HCT116 (cell line): ENCODE results near the gene NFATC1. TPM values are rescaled to one million over a fixed set of nuclear protein-coding genes. Genes with fewer than 3 reads are reported as not detected.

Experiments used
- ATAC-seq: fragments of 200-7000 bp; cut with Tn5 transposase; 2 replicates; pipeline ENCODE4 v1.9.1; 2020; ENCODE audit warnings: mild to moderate bottlenecking, moderate library complexity
- BruUV-seq: library from RNA; stranded (reverse); fragments of 400-500 nt; replicated peaks from 2 replicates; lab custom pipeline; 2021; lab: Mats Ljungman, UMichigan
- CTCF ChIA-PET: fragments of 300-600 bp; sonication (Branson Sonifier 250); formaldehyde crosslinking; loops from one replicate; lab custom pipeline; 2021; ENCODE audit warnings: antibody characterized with exemption; lab: Charles Lee
- POLR2A ChIA-PET: fragments of 300-600, 350-600 bp; sonication (Branson Sonifier 250); formaldehyde crosslinking; loops from one replicate; lab custom pipeline; 2021; ENCODE audit warnings: antibody characterized with exemption; lab: Charles Lee
- RAD21 ChIA-PET, 2 experiments: fragments of 300-600 bp; sonication (Branson Sonifier 250); formaldehyde crosslinking; loops; one replicate each; lab custom pipeline; 2023; ENCODE audit warnings: low total read pairs in 2 of 2; ENCODE audit not compliant: uncharacterized antibody in 2 of 2, unreplicated experiment in 2 of 2, low non-redundant PET in 1 of 2; lab: Charles Lee
- DNase-seq: peaks from one replicate; pipeline ENCODE4 v3.0.0-alpha.2; 2010; ENCODE audit warnings: low read depth, low spot score
- H2AFZ ChIP-seq: fragments of 200-600 bp; shearing (Covaris generic), sonication (generic); 2 replicates; pipeline ENCODE4 v1.6.1; 2017; ENCODE audit warnings: low read depth, mixed run types, mixed read lengths, antibody characterized with exemption, low read length; ENCODE audit not compliant: poor library complexity, severe bottlenecking
- H3K27ac ChIP-seq: 2 replicates; pipeline ENCODE4 v1.5.1; 2012; ENCODE audit warnings: low read depth, low read length
- H3K27me3 ChIP-seq: fragments of 200-600 bp; sonication (generic); 2 replicates; pipeline ENCODE4 v1.6.1; 2016; ENCODE audit warnings: mixed run types, low read length, mixed read lengths; ENCODE audit not compliant: insufficient read depth
- H3K36me3 ChIP-seq, 2 experiments: fragments of 200-500 bp in 1 of 2; fragments of 200-600 bp in 1 of 2; sonication (Bioruptor generic) in 1 of 2; sonication (generic) in 1 of 2; 2 replicates each; pipeline versions ENCODE4 v1.5.1 to v1.6.1; 2014 to 2016; ENCODE audit warnings: low read length in 2 of 2, inconsistent platforms in 1 of 2, mixed read lengths in 1 of 2, mixed run types in 1 of 2; ENCODE audit not compliant: insufficient read depth in 2 of 2, control insufficient read depth in 1 of 2
- H3K4me1 ChIP-seq, 2 experiments: fragments of 200-600 bp in 1 of 2; sonication (generic) in 1 of 2; 2 replicates each; pipeline versions ENCODE4 v1.5.1 to v1.6.1; 2012 to 2017; ENCODE audit warnings: low read length in 2 of 2, inconsistent platforms in 1 of 2, mild to moderate bottlenecking in 1 of 2, mixed read lengths in 1 of 2, mixed run types in 1 of 2, moderate library complexity in 1 of 2; ENCODE audit not compliant: insufficient read depth in 2 of 2, control insufficient read depth in 1 of 2
- H3K4me2 ChIP-seq: fragments of 200-600 bp; sonication (generic); 2 replicates; pipeline ENCODE4 v1.6.1; 2017; ENCODE audit warnings: mixed run types, low read length, mixed read lengths
- H3K4me3 ChIP-seq, 2 experiments: fragments of 200-600 bp in 1 of 2; sonication (generic) in 1 of 2; replicated peaks in 1 of 2; 2 replicates each; pipeline ENCODE4 v1.5.1; 2011 to 2016; ENCODE audit warnings: low read length in 2 of 2, control low read depth in 1 of 2, low read depth in 1 of 2, mild to moderate bottlenecking in 1 of 2, mixed read lengths in 1 of 2, mixed run types in 1 of 2
- H3K79me2 ChIP-seq: fragments of 200-600 bp; sonication (generic); 2 replicates; pipeline ENCODE4 v1.6.1; 2017; ENCODE audit warnings: mild to moderate bottlenecking, mixed run types, low read length, moderate library complexity, mixed read lengths; ENCODE audit not compliant: insufficient read depth
- H3K9ac ChIP-seq: fragments of 200-600 bp; sonication (generic); 2 replicates; pipeline ENCODE4 v1.6.1; 2016; ENCODE audit warnings: low read length, mixed read lengths
- H3K9me2 ChIP-seq: fragments of 200-600 bp; sonication (generic), shearing (Covaris generic); 2 replicates; pipeline ENCODE4 v1.6.1; 2017; ENCODE audit warnings: mixed run types, mild to moderate bottlenecking, moderate library complexity; ENCODE audit not compliant: insufficient read depth
- H3K9me3 ChIP-seq, 2 experiments: fragments of 200-500 bp in 1 of 2; fragments of 200-600 bp in 1 of 2; sonication (Bioruptor generic) in 1 of 2; sonication (generic) in 1 of 2; 2 replicates each; pipeline ENCODE4 v1.6.1; 2014 to 2017; ENCODE audit warnings: low read length in 2 of 2, mixed read lengths in 2 of 2, inconsistent platforms in 1 of 2, low read depth in 1 of 2, mild to moderate bottlenecking in 1 of 2, mixed run types in 1 of 2, moderate library complexity in 1 of 2; ENCODE audit not compliant: control insufficient read depth in 1 of 2, insufficient read depth in 1 of 2
- H4K20me1 ChIP-seq: fragments of 200-600 bp; sonication (generic), shearing (Covaris generic); 2 replicates; pipeline ENCODE4 v1.6.1; 2017; ENCODE audit warnings: mixed run types, mild to moderate bottlenecking, moderate library complexity; ENCODE audit not compliant: insufficient read depth
- CBX3 ChIP-seq: IDR thresholded peaks from 2 replicates; pipeline ENCODE4 v1.6.1; 2012; ENCODE audit warnings: low read depth
- EZH2 ChIP-seq: fragments of 200-600 bp; sonication (generic); IDR thresholded peaks from 2 replicates; pipeline ENCODE4 v1.6.1; 2017; ENCODE audit warnings: antibody characterized with exemption, mixed run types
- EZH2phosphoT487 ChIP-seq: fragments of 200-600 bp; IDR thresholded peaks from 2 replicates; pipeline ENCODE4 v1.6.1; 2018; ENCODE audit warnings: antibody characterized with exemption, borderline replicate concordance
- FOSL1 ChIP-seq: IDR thresholded peaks from 2 replicates; pipeline ENCODE4 v1.6.1; 2012; ENCODE audit warnings: low read depth
- JUND ChIP-seq: IDR thresholded peaks from 2 replicates; pipeline ENCODE4 v1.6.1; 2012
- POLR2AphosphoS5 ChIP-seq: IDR thresholded peaks from 2 replicates; pipeline ENCODE4 v1.6.1; 2011; ENCODE audit warnings: mild to moderate bottlenecking, low read depth, low read length, moderate library complexity
- RAD21 ChIP-seq: IDR thresholded peaks from 2 replicates; pipeline ENCODE4 v1.6.1; 2012; ENCODE audit warnings: low read depth, mild to moderate bottlenecking
- SP1 ChIP-seq: IDR thresholded peaks from 2 replicates; pipeline ENCODE4 v1.6.1; 2012; ENCODE audit warnings: low read depth
- YY1 ChIP-seq: IDR thresholded peaks from 2 replicates; pipeline ENCODE4 v1.6.1; 2011; ENCODE audit warnings: low read length, low read depth, moderate library complexity, mild to moderate bottlenecking; ENCODE audit not compliant: insufficient replicate concordance; ENCODE audit errors: extremely low read depth
- ZFX ChIP-seq: fragments of 450-650 bp; IDR thresholded peaks from 2 replicates; pipeline ENCODE4 v1.6.1; 2017
- intact Hi-C: fragments of 100-400 bp; cut with micrococcal nuclease; formaldehyde crosslinking; loops from 2 replicates; pipeline ENCODE4 v1.10.0; 2022
- total RNA-seq: library from RNA; stranded (reverse); gene quantifications from one replicate; pipeline ENCODE4 v1.2.1, GENCODE V29; 2021; ENCODE audit not compliant: unreplicated experiment
- TF ChIP-seq, protein P1 (sequence below), 3 experiments: fragments of 200-600 bp in 1 of 3; sonication (generic) in 1 of 3; IDR thresholded peaks in 2 of 3; conservative IDR thresholded peaks in 1 of 3; 2 replicates each; pipeline ENCODE4 v1.5.1; 2012 to 2017; ENCODE audit warnings: low read depth in 2 of 3, low read length in 2 of 3, antibody characterized with exemption in 1 of 3, borderline replicate concordance in 1 of 3, control low read depth in 1 of 3, mild to moderate bottlenecking in 1 of 3, mixed read lengths in 1 of 3, mixed run types in 1 of 3, moderate library complexity in 1 of 3; ENCODE audit not compliant: insufficient read depth in 1 of 3
- TF ChIP-seq, protein P2 (sequence below): IDR thresholded peaks from 2 replicates; pipeline ENCODE4 v1.6.1; 2012; ENCODE audit warnings: low read depth

NFATC1 gene
- total RNA-seq, 1 experiment from 2014 or later, result 20.8 TPM

DNA sequence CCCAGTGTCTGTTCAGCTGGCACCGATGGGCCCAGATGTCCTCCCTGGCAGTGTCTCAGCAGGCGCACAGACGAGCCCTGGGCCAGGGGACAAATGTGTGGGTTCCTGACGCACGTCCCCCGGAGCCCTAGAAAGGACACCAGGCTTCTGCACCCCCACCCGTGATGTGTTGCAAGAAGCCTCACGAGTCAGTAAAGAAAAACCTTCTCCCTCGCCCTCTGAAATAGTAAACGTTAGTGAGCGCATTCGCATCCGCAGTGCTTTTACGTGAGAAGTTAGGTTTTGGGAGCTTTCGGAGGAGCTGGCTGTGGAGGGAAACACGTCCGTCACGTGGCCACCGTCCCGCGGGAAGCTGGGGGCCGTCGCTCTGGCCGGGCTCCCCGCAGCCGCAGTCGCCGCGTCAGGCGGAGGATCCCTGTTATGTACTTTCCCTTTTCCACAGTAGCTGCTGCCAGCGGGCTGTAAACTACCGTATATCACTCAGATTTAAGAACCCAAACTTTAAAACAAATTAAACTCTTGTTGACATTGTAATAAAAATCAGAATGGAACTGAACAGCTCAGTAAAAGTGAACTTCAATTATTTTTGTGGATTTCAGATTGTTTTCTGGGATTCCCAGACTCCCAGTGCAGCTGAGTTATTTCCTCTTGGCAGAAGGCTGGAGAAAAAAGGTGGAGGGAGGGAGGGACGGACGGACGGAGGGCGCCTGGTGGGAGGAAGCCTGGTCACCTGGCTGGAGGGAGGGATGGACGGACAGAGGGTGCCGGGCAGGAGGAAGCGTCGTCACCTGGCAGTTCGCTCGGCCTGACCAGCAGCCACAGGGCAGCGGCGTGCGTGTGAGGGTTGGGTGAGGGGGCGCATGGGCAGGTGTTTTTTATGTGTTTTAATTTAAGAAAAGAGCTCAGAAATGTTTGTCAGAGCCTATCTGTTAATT, 112.1 kb downstream of the NFATC1 start:
- Histone ChIP-seq H3K27me3 (no peaks in the 10 kb centered on the region), H2AFZ (no peak overlapping the region), H3K4me2 (no peak overlapping the region), H3K27ac (no peak overlapping the region), H3K79me2 (no peaks in the 10 kb centered on the region), H3K4me1 (no peaks in the 10 kb centered on the region), H3K9me3 (no peaks in the 10 kb centered on the region), H4K20me1 (no peaks in the 10 kb centered on the region), H3K4me3 (no peak overlapping the region), H3K9ac (no peak overlapping the region), H3K9me2 (no peaks in the 10 kb centered on the region), H3K36me3 (no peaks in the 10 kb centered on the region)
- ChIA-PET RAD21 (no interaction called here), POLR2A (no interaction called here), CTCF (no interaction called here)
- no TSS peak for BruUV-seq
- DNase-seq (no peak), ATAC-seq (no peak)
- no peak for TF ChIP-seq FOSL1
- TF ChIP-seq, protein P1, sequence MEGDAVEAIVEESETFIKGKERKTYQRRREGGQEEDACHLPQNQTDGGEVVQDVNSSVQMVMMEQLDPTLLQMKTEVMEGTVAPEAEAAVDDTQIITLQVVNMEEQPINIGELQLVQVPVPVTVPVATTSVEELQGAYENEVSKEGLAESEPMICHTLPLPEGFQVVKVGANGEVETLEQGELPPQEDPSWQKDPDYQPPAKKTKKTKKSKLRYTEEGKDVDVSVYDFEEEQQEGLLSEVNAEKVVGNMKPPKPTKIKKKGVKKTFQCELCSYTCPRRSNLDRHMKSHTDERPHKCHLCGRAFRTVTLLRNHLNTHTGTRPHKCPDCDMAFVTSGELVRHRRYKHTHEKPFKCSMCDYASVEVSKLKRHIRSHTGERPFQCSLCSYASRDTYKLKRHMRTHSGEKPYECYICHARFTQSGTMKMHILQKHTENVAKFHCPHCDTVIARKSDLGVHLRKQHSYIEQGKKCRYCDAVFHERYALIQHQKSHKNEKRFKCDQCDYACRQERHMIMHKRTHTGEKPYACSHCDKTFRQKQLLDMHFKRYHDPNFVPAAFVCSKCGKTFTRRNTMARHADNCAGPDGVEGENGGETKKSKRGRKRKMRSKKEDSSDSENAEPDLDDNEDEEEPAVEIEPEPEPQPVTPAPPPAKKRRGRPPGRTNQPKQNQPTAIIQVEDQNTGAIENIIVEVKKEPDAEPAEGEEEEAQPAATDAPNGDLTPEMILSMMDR (IDR thresholded peaks at IDR 0.05 in 2 of 3, conservative IDR thresholded peaks at IDR 0.05 in 1 of 3; ENCODE audit: borderline replicate concordance in 1 of 3, insufficient read depth in 1 of 3, low read depth in 2 of 3, low read length in 2 of 3), result no peak
- intact Hi-C loops, result no loop called here

DNA sequence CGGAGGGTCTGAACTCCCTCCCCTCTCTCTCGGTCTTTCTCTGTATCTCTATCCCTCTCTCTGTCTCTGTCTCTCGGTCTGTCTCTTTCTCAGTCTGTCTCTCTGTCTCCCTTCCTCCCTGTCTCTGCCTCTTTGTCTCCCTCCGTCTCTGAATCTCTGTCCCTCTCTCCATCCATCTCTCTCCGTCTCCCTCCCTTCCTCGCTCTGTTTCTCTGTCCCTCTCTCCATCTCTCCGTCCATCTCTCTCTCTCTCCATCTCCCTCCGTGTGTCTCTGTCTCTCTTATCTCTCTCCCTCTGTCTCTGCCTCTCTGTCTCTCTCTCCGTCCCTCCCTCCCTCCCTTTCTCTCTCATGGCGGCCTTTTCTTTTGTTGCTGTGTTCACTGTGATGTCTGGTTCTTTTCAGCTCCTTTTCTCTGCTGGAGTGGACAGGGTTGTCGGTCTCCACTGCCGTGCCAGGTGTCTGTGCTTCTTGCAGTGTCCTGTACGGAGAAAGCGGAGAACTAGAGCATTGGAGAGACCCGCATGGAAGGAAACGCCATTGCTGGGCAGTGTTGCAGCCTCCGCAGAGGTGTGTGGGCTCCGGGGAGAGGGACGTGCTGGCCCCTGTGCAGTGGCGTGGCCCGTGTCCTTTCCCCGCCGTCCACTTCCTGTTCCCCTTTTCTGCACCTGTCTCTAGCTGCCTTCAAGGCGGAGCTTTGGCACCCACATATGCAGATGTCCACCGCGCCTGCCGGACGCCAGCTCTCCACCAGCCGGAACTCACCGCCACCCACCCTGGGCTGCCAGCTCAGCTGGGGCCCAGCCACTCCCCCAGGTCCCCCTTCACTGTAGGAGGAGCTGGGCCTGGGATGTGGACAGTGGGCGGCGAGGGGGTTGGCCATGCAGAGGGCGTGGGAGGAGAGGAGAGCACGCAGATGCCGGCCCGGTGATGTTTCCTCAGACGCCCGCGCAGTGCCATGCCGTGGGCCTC, 113.1 kb downstream of the NFATC1 start:
- no peaks in the 10 kb centered on the region for H3K9me2 ChIP-seq
- H3K9me3 ChIP-seq, result no peaks in the 10 kb centered on the region
- no peaks in the 10 kb centered on the region for H3K79me2 ChIP-seq
- no peaks in the 10 kb centered on the region for H3K4me1 ChIP-seq
- no peak overlapping the region for H3K9ac ChIP-seq
- RAD21 ChIA-PET, result no interaction called here
- intact Hi-C loops, result no loop called here
- no peak for ATAC-seq
- TF ChIP-seq RAD21, result no peak
- TF ChIP-seq ZFX, result no peak
- no peak for TF ChIP-seq EZH2
- TF ChIP-seq JUND, result no peak
- TF ChIP-seq YY1, result no peak
- no peak for TF ChIP-seq EZH2phosphoT487
- no peak for TF ChIP-seq POLR2AphosphoS5
- no peak for TF ChIP-seq CBX3
- TF ChIP-seq SP1, result no peak
- TF ChIP-seq, protein P2, sequence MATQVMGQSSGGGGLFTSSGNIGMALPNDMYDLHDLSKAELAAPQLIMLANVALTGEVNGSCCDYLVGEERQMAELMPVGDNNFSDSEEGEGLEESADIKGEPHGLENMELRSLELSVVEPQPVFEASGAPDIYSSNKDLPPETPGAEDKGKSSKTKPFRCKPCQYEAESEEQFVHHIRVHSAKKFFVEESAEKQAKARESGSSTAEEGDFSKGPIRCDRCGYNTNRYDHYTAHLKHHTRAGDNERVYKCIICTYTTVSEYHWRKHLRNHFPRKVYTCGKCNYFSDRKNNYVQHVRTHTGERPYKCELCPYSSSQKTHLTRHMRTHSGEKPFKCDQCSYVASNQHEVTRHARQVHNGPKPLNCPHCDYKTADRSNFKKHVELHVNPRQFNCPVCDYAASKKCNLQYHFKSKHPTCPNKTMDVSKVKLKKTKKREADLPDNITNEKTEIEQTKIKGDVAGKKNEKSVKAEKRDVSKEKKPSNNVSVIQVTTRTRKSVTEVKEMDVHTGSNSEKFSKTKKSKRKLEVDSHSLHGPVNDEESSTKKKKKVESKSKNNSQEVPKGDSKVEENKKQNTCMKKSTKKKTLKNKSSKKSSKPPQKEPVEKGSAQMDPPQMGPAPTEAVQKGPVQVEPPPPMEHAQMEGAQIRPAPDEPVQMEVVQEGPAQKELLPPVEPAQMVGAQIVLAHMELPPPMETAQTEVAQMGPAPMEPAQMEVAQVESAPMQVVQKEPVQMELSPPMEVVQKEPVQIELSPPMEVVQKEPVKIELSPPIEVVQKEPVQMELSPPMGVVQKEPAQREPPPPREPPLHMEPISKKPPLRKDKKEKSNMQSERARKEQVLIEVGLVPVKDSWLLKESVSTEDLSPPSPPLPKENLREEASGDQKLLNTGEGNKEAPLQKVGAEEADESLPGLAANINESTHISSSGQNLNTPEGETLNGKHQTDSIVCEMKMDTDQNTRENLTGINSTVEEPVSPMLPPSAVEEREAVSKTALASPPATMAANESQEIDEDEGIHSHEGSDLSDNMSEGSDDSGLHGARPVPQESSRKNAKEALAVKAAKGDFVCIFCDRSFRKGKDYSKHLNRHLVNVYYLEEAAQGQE, result no peak
- TF ChIP-seq, all 23 proteins: peak for 0
- CTCF ChIA-PET, result no interaction called here
- Histone ChIP-seq H3K27me3 (no peaks in the 10 kb centered on the region), H3K4me3 (no peak overlapping the region), H3K36me3 (no peaks in the 10 kb centered on the region), H4K20me1 (no peaks in the 10 kb centered on the region), H2AFZ (no peak overlapping the region), H3K27ac (no peak overlapping the region), H3K4me2 (no peak overlapping the region)
- no TSS peak for BruUV-seq
- no peak for DNase-seq
- POLR2A ChIA-PET, result no interaction called here
